ENCODE results near the gene RPTOR.

RPTOR gene

GRCh38 chr17:81002013-81002384, 457.4 kb downstream of the RPTOR start:
- TF ChIP-seq GATA3 (IDR thresholded peaks at IDR 0.05; ENCODE audit: low read depth, low read length) (no peak), GATA2 (IDR thresholded peaks at IDR 0.05; ENCODE audit: low read depth, low read length) (no peak)

GRCh38 chr17:81002409-81003361, 458.0 kb downstream of the RPTOR start:
- TF ChIP-seq GATA2 (IDR thresholded peaks at IDR 0.05; ENCODE audit: low read depth, low read length) (no peak), GATA3 (IDR thresholded peaks at IDR 0.05; ENCODE audit: low read depth, low read length) (no peak)

GRCh38 chr17:81003711-81004475, 459.3 kb downstream of the RPTOR start:
- TF ChIP-seq GATA2 (IDR thresholded peaks at IDR 0.05; ENCODE audit: low read depth, low read length) (no peak), GATA3 (IDR thresholded peaks at IDR 0.05; ENCODE audit: low read depth, low read length) (no peak)

GRCh38 chr17:81006891-81007290, 462.3 kb downstream of the RPTOR start:
- TF ChIP-seq GATA3 (IDR thresholded peaks at IDR 0.05; ENCODE audit: low read depth, low read length) (no peak), GATA2 (IDR thresholded peaks at IDR 0.05; ENCODE audit: low read depth, low read length) (no peak)

GRCh38 chr17:81008140-81008539, 463.5 kb downstream of the RPTOR start:
- no peak for TF ChIP-seq GATA3 (IDR thresholded peaks at IDR 0.05; ENCODE audit: low read depth, low read length)
- TF ChIP-seq GATA2 (IDR thresholded peaks at IDR 0.05; ENCODE audit: low read depth, low read length) = no peak

GRCh38 chr17:81009136-81009535, 464.5 kb downstream of the RPTOR start:
- TF ChIP-seq GATA2 (IDR thresholded peaks at IDR 0.05; ENCODE audit: low read depth, low read length) = no peak
- TF ChIP-seq GATA3 (IDR thresholded peaks at IDR 0.05; ENCODE audit: low read depth, low read length) = no peak

- TF ChIP-seq GATA2 (IDR thresholded peaks at IDR 0.05; ENCODE audit: low read depth, low read length) = no peak
- TF ChIP-seq GATA3 (IDR thresholded peaks at IDR 0.05; ENCODE audit: low read depth, low read length) = no peak
These were observed 466.3 kb downstream of the RPTOR start for GRCh38 chr17:81010935-81011334.

GRCh38 chr17:81011951-81012350, 467.3 kb downstream of the RPTOR start:
- no peak for TF ChIP-seq GATA3 (IDR thresholded peaks at IDR 0.05; ENCODE audit: low read depth, low read length)
- TF ChIP-seq GATA2 (IDR thresholded peaks at IDR 0.05; ENCODE audit: low read depth, low read length) = no peak

GRCh38 chr17:81012574-81013447, 468.2 kb downstream of the RPTOR start:
- no peak for TF ChIP-seq GATA2 (IDR thresholded peaks at IDR 0.05; ENCODE audit: low read depth, low read length)

GRCh38 chr17:81013642-81014041, 469.0 kb downstream of the RPTOR start:
- TF ChIP-seq GATA3 (IDR thresholded peaks at IDR 0.05; ENCODE audit: low read depth, low read length) (no peak), GATA2 (IDR thresholded peaks at IDR 0.05; ENCODE audit: low read depth, low read length) (no peak)

- TF ChIP-seq GATA3 (IDR thresholded peaks at IDR 0.05; ENCODE audit: low read depth, low read length) (no peak), GATA2 (IDR thresholded peaks at IDR 0.05; ENCODE audit: low read depth, low read length) (no peak)
These were observed 470.5 kb downstream of the RPTOR start for GRCh38 chr17:81015136-81015535.
